Putamen (tissue), 1 donor: ENCODE results near the gene SOX5.
A peak's percentile ranks its signal among the peaks of the same experiment; 100 is the strongest.
"Not testable (repeated sequence)": the region's sequence is repeated elsewhere in the genome, so short reads cannot be mapped to it uniquely, and the experiment has no call there.

Experiments
- DNase-seq: peaks from one replicate; pipeline ENCODE4 v3.0.0-alpha.2; 2016; ENCODE audit warnings: low spot score

The SOX5 gene

DNA sequence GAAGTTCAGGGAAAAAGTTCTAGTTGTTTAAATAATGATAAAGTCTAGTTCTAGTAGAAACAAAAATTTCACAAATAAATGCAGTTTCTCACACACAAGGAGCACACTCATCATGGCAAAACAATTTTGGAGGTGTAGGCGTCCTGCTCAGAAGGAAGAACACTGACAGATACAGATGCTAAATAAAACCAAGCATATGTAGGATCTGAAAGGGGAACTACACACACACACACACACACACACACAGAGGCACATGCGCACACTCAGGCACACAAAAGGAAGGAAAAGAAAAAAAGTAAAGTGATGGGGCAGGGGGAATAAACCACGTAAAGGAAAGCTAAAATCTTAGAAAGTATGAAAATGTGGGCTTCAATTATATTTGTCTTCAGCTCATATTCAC, 117.7 kb downstream of the SOX5 start:
- DNase-seq, result no peak

- no peak for DNase-seq
These were observed 119.3 kb downstream of the SOX5 start for GRCh38 chr12:23830210-23830609.

GRCh38 chr12:23827353-23827752, 122.1 kb downstream of the SOX5 start:
- DNase-seq, result no peak

DNA sequence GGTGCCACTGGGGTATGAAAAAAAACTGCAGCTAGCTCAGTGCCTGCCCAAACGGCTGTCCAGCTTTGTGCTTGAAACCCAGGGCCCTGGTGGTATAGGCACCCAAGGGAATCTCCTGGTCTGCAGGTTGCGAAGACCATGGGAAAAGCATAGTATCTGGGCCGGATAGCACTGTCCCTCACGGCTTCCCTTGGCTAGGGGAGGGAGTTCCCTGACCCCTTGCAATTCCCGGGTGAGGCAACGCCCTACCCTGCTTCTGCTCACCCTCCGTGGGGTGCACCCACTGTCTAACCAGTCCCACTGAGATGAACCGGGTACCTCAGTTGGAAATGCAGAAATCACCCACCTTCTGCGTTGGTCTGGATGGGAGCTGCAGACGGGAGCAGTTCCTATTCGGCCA, 124.3 kb downstream of the SOX5 start:
- not testable (repeated sequence) for DNase-seq

DNA sequence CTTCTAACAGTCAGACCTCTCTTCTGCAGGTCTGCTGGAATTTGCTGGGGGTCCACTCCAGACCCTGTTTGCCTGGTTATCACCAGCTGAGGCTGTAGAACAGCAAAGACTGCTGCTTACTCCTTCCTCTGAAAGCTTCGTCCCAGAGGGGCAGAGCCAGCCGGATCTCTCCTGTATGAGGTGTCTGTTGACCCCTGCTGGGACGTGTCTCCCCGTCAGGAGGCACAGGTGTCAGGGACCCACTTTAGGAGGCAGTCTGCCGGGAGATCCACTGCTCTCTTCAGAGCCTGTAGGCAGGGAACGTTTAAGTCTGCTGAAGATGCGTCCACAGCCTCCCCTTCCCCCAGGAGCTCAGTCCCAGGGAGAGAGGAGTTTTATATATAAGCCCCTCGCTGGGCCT, 125.1 kb downstream of the SOX5 start:
- no peak for DNase-seq

DNA sequence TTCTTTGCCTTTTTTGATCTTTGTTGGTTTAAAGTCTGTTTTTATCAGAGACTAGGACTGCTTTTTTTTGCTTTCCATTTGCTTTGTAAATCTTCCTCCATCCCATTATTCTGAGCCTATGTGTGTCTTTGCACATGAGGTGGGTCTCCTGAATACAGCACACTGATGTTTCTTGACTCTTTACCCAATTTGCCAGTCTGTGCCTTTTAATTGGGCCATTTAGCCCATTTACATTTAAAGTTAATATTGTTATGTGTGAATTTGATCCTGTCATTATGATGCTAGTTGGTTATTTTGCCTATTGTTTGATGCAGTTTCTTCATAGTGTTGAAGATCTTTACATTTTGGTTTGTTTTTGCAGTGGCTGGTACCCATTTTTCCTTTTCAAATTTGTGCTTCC, 126.6 kb downstream of the SOX5 start:
- DNase-seq, result not testable (repeated sequence)

DNA sequence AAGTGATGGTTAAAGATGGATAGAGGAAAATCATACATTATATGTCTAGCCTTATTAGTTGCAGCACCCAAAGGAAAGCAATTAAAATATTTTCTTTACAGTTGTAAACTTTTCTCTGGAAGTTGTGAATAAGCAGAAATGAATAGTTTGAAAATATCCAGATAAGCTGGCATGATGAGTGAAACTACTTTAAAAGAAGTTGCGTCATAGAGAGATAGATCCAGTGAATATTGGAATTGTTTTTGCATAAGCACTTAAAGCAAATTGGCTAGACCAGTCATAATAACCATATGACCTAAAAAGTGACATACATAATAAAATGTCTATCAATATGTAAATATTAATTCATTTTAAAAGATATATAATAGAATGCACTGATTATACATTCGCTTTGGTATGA, 132.1 kb downstream of the SOX5 start:
- DNase-seq, result no peak

GRCh38 chr12:23816394-23816851, 133.0 kb downstream of the SOX5 start:
- DNase-seq, result no peak

GRCh38 chr12:23815810-23816209, 133.7 kb downstream of the SOX5 start:
- DNase-seq, result no peak

GRCh38 chr12:23813206-23813605, 136.3 kb downstream of the SOX5 start:
- no peak for DNase-seq

GRCh38 chr12:23810329-23810902, 139.1 kb downstream of the SOX5 start:
- no peak for DNase-seq

GRCh38 chr12:23803540-23803939, 145.9 kb downstream of the SOX5 start:
- DNase-seq, result no peak

- DNase-seq, result no peak
These were observed 154.0 kb downstream of the SOX5 start for GRCh38 chr12:23795494-23795893.

DNA sequence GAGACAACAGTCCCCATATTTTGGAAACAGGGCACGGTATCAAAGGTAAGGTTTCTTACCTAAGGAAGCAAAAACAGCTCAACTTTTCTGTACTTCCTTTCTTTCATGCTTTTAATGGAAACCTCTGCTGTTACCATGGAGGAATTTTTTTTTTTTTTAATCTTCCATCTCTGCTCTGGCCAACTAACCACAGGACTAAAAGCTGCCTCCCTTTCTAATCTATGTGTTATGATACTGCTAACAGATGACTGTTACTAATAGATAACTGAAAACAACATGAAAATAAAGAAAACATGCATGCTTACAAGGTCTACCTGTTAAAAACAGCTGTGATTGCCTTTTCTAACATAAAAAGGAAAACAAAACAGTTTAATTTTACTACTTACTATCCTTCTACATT, 168.4 kb downstream of the SOX5 start:
- DNase-seq, result no peak

GRCh38 chr12:23775208-23775607, 174.3 kb downstream of the SOX5 start:
- DNase-seq, result no peak

DNA sequence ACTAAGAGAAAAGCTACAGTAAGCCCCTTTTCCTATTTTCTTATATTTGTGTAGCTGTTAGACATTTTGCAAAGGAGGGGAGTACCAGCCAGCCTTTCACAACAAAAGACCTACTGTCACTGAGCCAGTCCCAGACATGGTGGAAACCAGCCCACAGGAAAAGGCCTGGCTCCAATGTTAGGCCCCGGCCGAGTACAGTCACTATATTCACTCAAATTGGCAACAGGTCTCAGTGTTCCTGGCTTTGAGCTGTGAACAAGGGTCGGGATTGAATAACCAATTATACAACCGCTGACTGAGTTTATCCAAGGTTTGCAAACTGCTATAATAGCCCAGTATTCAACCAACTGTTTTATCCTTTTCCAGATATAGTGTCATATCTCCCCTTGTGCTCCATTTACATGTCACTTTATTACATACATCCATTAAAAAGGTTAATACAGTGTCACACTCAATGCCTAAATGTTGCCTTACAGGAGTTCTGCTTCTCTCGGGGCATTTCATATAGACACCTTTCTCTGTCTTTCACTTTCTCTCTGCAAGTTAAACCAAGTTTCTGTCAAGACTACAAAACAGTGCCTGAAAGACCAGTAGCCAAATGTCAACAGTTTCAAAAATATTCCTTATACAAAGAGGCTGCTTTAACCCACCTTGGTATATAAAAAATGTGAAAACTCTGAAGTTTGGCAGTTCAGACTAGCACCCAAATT, 178.1 kb downstream of the SOX5 start:
- DNase-seq, result peak; percentile 93

DNA sequence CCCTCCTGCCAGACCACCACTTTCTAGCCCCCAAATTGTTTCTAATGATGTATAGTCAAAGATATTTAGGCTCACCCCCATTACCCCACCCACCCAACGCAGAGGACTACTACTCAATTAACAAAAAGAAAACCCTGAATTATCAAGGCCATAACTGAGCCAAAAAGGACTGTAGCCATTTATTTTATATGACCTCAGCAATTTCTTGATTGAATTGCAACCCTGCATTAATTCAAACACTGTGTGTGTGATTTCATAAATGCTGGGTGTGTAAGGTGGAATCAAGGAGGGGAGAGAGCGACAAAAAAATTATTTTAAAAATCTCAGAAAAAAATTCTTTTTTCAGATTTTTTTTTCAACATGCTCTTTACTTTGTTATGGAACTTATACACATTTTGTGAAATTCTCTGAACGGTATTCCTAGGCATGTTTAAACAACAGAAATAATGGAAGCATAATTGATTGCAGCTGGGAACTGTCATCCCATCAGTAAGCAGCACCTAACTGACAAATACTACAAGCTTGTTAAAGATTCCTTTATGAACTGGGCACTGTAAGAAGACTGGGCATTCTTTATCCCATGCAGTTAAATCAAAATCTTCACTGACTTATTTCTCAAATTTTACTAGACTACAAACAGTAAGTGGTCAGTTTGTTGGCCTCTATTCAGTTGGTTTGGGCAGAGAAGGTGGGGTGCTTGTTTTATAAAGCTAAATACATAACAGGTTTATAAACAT, 179.1 kb downstream of the SOX5 start:
- no peak for DNase-seq

DNA sequence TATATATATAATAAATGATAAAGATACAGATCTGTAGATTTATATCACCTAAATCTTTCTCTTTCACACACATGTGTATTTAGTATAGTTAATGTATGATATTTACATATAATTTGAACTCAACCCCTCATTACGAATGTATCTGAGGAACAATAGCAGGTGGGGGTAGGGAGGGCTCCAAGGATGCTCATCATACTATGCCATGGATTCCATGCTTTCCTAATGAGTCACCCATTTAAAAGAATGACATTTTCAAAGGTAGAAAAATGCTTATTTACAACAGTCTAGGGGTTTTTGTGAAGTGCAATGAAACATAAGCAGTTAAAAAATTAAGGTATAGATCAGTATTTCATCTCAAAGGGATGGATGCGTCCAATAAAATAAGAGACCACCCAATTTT, 181.6 kb downstream of the SOX5 start:
- DNase-seq, result no peak

- no peak for DNase-seq
These were observed 185.7 kb downstream of the SOX5 start for GRCh38 chr12:23763724-23764123.

DNA sequence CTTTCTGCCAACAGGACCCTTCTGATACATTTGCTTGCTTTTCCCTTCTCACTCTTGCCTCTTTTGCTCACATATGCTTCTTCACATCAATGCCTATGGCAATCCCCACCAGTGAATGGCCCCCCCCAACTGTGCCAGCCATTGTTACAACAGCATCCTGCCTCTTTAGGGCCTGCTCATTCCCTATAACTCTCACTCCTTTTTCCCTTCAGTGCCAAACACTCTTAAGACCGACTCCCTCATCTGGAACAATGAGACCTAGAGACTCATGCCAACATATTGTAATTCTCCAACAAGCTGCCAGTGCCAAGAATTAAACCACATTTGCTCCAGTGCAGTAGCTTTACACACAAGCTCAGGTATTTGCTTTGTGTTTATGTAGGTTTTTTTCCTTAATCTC, 189.0 kb downstream of the SOX5 start:
- DNase-seq, result no peak

GRCh38 chr12:23758608-23759007, 190.9 kb downstream of the SOX5 start:
- DNase-seq, result no peak

DNA sequence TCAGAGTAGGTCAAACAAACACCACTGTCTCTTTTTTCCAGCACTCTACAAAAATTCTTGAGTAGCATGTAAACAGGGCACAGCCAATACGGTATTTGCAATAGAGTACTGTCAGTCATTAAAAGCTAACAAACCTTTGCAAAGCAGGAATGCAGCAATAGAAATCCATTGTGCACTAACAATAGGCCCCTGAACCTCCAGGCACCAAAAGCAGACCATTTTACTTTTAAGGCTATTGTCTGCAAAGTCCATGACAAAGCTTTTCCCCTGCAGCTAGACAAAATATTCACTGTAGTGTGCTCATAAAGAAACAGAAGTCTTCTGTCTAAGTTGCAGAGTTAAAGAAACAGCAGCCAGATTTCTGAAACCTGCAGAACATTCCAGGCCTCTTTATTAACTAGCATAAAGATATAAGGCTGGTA, 191.9 kb downstream of the SOX5 start:
- DNase-seq, result no peak

GRCh38 chr12:23756416-23756815, 193.1 kb downstream of the SOX5 start:
- no peak for DNase-seq
